Measurements from ENCODE around the gene PAX3.

The PAX3 gene

DNA sequence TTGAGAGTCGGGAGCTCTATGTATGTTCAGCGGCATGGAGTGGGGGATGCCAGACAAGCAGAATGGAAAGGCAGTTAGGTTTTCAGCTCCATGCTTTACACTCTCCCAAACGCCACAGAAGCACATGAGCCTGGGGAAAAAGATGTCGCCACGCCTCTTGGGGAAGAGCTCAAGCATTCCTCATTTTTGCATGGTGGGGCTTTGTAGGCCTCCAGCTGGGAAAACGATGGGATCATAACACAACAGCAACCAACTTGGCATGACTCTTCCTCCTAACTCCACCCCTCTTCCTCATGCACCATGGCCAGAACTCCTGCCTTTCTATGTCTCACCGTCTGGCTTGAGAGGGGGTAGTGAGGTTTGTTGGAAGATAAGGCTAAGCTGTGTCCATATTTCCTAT lies 102.6 kb downstream of the PAX3 start:
- no peak for TF ChIP-seq CTCF (IDR thresholded peaks at IDR 0.05; ENCODE audit: low read depth, low read length)
- TF ChIP-seq EZH2phosphoT487 (IDR thresholded peaks at IDR 0.05; ENCODE audit: low read depth) = no peak
- Histone ChIP-seq H3K27ac (ENCODE audit: low read length) (no peak overlapping the region), H3K4me1 (ENCODE audit: low read length) (no peaks in the 10 kb centered on the region), H4K20me1 (ENCODE audit: insufficient read depth, low read length) (no peaks in the 10 kb centered on the region), H3K4me2 (ENCODE audit: low read length) (no peak overlapping the region), H3K9ac (ENCODE audit: low read length) (no peak overlapping the region), H3K4me3 (ENCODE audit: low read length) (no peak overlapping the region), H2AFZ (ENCODE audit: low read depth, low read length) (no peak overlapping the region), H3K9me3 (ENCODE audit: insufficient read depth, low read length) (no peaks in the 10 kb centered on the region), H3K36me3 (replicated peaks; ENCODE audit: low read depth, low read length) (no peaks in the 10 kb centered on the region), H3K27me3 (ENCODE audit: low read depth, low read length) (0 out of 2 replicates have a peak, but pooled peaks cover 3% of the 10 kb centered on the region), H3K79me2 (ENCODE audit: low read length) (no peaks in the 10 kb centered on the region)

GRCh38 chr2:222194669-222195068 lies 104.1 kb downstream of the PAX3 start:
- no peaks in the 10 kb centered on the region for H3K4me1 ChIP-seq (ENCODE audit: low read length)
- no peaks in the 10 kb centered on the region for H3K36me3 ChIP-seq (replicated peaks; ENCODE audit: low read depth, low read length)
- no peak for TF ChIP-seq EZH2phosphoT487 (IDR thresholded peaks at IDR 0.05; ENCODE audit: low read depth)
- no peak for TF ChIP-seq CTCF (IDR thresholded peaks at IDR 0.05; ENCODE audit: low read depth, low read length)
- H3K9me3 ChIP-seq (ENCODE audit: insufficient read depth, low read length) = no peaks in the 10 kb centered on the region
- no peaks in the 10 kb centered on the region for H3K79me2 ChIP-seq (ENCODE audit: low read length)
- H3K27ac ChIP-seq (ENCODE audit: low read length) = no peak overlapping the region
- H4K20me1 ChIP-seq (ENCODE audit: insufficient read depth, low read length) = no peaks in the 10 kb centered on the region
- no peak overlapping the region for H2AFZ ChIP-seq (ENCODE audit: low read depth, low read length)
- no peak overlapping the region for H3K4me3 ChIP-seq (ENCODE audit: low read length)
- no peak overlapping the region for H3K4me2 ChIP-seq (ENCODE audit: low read length)
- no peak overlapping the region for H3K9ac ChIP-seq (ENCODE audit: low read length)
- H3K27me3 ChIP-seq (ENCODE audit: low read depth, low read length) = peaks cover 12% of the 10 kb centered on the region; the same call in 1 of the 2 replicates

DNA sequence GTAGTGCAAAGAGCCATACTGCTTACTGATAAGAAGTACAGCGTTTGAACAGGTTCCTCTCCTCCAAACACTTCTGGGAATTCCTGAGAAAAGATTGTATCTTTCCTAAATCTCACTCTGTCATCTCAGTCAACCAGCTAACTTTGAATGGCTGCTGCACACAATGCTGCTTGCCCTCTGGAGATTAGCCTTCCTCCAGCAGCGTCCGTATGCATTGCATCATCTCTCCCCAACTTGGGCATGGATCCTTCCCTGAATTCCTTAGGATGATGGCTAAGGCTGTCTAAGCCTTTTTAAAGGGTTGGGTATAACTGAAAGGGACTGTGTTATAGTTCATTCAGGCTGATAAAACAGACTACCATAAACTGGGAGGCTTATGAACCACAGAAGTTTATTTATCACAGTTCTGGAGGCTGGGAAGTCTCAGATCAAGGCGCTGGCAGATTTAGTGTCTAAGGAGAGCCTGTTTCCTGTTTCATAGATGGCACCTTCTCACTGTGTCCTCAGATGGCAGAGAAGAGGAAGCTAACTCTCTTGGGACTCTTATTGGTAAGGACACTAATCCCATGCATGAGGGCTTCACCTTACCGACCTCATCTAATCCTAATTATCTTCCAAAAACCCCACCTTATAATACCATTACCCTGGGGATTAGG lies 105.3 kb downstream of the PAX3 start:
- Histone ChIP-seq H2AFZ (ENCODE audit: low read depth, low read length) (no peak overlapping the region), H3K9me3 (ENCODE audit: insufficient read depth, low read length) (no peaks in the 10 kb centered on the region), H3K9ac (ENCODE audit: low read length) (no peak overlapping the region), H3K79me2 (ENCODE audit: low read length) (no peaks in the 10 kb centered on the region), H3K27me3 (ENCODE audit: low read depth, low read length) (peaks cover 12% of the 10 kb centered on the region; the same call in 1 of the 2 replicates), H3K27ac (ENCODE audit: low read length) (no peak overlapping the region), H3K4me1 (ENCODE audit: low read length) (no peaks in the 10 kb centered on the region), H3K4me3 (ENCODE audit: low read length) (no peak overlapping the region), H3K4me2 (ENCODE audit: low read length) (no peak overlapping the region), H4K20me1 (ENCODE audit: insufficient read depth, low read length) (no peaks in the 10 kb centered on the region), H3K36me3 (replicated peaks; ENCODE audit: low read depth, low read length) (no peaks in the 10 kb centered on the region)
- TF ChIP-seq EZH2phosphoT487 (IDR thresholded peaks at IDR 0.05; ENCODE audit: low read depth) (no peak), CTCF (IDR thresholded peaks at IDR 0.05; ENCODE audit: low read depth, low read length) (no peak)

- no peak overlapping the region for H2AFZ ChIP-seq (ENCODE audit: low read depth, low read length)
- H3K79me2 ChIP-seq (ENCODE audit: low read length) = no peaks in the 10 kb centered on the region
- TF ChIP-seq EZH2phosphoT487 (IDR thresholded peaks at IDR 0.05; ENCODE audit: low read depth) (no peak), CTCF (IDR thresholded peaks at IDR 0.05; ENCODE audit: low read depth, low read length) (no peak)
- no peak overlapping the region for H3K27ac ChIP-seq (ENCODE audit: low read length)
- no peak overlapping the region for H3K9ac ChIP-seq (ENCODE audit: low read length)
- H3K9me3 ChIP-seq (ENCODE audit: insufficient read depth, low read length) = no peaks in the 10 kb centered on the region
- no peak overlapping the region for H3K4me2 ChIP-seq (ENCODE audit: low read length)
- H3K27me3 ChIP-seq (ENCODE audit: low read depth, low read length) = 0 out of 2 replicates have a peak, but pooled peaks cover 4% of the 10 kb centered on the region
- no peaks in the 10 kb centered on the region for H4K20me1 ChIP-seq (ENCODE audit: insufficient read depth, low read length)
- no peak overlapping the region for H3K4me3 ChIP-seq (ENCODE audit: low read length)
- H3K36me3 ChIP-seq (replicated peaks; ENCODE audit: low read depth, low read length) = no peaks in the 10 kb centered on the region
- no peaks in the 10 kb centered on the region for H3K4me1 ChIP-seq (ENCODE audit: low read length)
Observed at GRCh38 chr2:222180619-222181018, 118.2 kb downstream of the PAX3 start.

All from OCI-LY3 (cell line).